22Rv1 (cell line): ENCODE measurements around the gene TMEM232.

ENCODE experiments used
- CTCF ChIP-seq: fragments of 450-650 bp; IDR thresholded peaks from 2 replicates; pipeline ENCODE4 v1.5.1; 2017; ENCODE audit warnings: mild to moderate bottlenecking
- ZFX ChIP-seq: fragments of 450-650 bp; IDR thresholded peaks from 2 replicates; pipeline ENCODE4 v1.6.1; 2017; ENCODE audit warnings: antibody characterized with exemption, borderline replicate concordance

GRCh38 chr5:110727025-110727314, 499 bp upstream of the TMEM232 start:
- peak; percentile 57 for TF ChIP-seq CTCF
- TF ChIP-seq ZFX, result no peak
